NCI-H524 treated with DMSO at 0.1 percent for 48 hours (cell line): ENCODE measurements around the gene WNT11.

Experiments used
- DNase-seq: peaks from one replicate; lab custom pipeline; 2025; lab: John Stamatoyannopoulos, UW

The WNT11 gene

GRCh38 chr11:76174330-76174729 is 32.0 kb downstream of the WNT11 start:
- no peak for DNase-seq

DNA sequence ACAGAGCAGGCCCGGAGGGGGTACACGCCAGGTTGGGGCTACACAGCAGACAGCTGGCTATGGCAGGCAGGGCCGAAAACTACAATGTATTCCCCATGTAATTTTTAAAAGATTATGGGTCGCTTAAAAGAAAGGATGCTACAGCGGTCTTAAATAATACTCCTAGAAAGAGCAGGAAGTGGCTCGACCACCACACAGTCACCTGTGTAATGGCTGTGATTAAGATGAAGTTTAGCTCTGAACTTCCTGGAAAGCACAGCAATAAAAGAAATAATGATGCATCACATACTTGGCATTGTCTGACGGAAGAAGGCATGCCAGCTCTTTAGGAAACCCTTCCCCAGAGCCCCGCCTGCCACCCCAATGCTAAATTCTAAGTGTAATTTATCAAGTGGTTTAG is 32.6 kb downstream of the WNT11 start:
- DNase-seq = no peak

- peak; percentile 51 for DNase-seq
Observed at GRCh38 chr11:76172583-76172982, 33.7 kb downstream of the WNT11 start.

GRCh38 chr11:76170468-76170867 is 35.8 kb downstream of the WNT11 start:
- DNase-seq = no peak

GRCh38 chr11:76169473-76169896 is 36.8 kb downstream of the WNT11 start:
- DNase-seq = no peak

DNA sequence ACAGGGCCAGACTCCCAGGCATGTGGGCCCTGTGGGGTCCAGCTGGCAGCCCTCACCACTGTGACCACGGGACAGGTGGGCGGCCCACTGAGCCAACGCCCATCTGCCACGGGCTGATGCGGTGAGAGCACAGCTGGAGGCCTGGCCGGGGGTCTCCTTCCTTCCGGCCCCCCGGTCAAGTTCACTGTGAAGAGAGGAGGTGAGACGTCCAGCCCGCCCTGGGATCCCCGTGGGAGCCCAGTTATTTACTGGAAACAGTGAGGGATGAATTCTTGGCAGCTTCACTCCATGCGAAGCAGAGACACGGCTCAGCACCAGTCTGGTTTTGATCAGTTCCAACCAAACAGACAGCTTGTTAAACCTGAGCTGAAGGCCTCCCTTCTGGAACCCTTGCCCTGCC is 38.7 kb downstream of the WNT11 start:
- DNase-seq = no peak

- no peak for DNase-seq
Observed at GRCh38 chr11:76166314-76166713, 40.0 kb downstream of the WNT11 start.

DNA sequence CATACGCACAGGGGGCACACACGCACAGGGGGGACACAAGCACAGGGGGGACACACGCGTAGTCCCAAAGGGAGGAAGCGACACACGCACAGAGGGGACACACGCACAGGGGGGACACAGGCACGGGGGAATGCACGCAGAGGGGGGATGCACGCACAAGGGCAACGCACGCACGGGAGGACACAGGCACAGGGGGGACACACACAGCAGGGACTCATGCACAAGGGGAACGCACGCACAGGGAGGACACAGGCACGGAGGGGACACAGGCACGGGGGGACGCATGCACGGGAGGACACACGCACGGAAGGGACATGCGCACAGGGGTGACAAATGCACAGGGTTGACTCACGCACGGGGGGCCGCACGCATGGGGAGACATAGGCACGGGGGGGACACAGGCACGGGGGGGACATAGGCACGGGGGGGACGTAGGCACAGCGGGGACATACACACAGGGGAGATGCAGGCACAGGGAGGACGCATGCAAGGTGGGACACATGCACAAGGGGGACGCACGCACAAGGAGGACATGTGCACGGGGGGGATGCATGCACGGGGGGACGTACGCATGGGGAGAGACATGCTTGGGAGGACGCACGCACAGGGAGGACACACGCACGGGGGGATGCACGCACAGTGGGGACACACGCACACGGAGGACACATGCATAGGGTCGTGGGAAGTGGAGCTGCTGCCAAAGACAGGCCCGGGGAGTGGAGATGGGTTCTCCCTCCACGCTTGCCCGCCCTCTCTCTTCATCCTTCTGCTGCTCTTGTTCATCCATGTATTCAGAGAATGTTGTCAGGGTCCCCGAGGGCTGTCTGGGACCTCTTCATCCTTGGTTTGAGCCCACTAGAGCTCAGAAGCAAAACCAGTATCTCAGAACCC is 41.2 kb downstream of the WNT11 start:
- no peak for DNase-seq

DNA sequence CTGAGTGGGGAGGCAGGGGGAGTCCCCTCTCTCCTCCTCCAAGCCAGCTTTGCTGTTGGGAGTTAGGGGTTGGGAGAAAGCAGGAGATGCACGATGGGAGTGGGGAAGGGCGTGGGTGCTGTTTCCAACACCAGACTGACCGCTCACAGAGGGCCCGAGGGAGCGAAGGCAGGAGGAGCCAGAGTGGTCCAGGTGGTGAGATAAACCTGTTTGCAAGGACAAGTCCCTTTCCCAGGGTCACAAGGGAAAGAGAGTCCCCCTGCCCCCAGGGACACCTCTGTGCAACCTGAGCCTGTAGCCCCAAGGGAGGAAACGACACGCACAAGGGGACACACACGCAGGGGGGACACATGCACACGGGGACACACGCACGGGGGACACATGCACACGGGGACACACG is 42.2 kb downstream of the WNT11 start:
- no peak for DNase-seq

DNA sequence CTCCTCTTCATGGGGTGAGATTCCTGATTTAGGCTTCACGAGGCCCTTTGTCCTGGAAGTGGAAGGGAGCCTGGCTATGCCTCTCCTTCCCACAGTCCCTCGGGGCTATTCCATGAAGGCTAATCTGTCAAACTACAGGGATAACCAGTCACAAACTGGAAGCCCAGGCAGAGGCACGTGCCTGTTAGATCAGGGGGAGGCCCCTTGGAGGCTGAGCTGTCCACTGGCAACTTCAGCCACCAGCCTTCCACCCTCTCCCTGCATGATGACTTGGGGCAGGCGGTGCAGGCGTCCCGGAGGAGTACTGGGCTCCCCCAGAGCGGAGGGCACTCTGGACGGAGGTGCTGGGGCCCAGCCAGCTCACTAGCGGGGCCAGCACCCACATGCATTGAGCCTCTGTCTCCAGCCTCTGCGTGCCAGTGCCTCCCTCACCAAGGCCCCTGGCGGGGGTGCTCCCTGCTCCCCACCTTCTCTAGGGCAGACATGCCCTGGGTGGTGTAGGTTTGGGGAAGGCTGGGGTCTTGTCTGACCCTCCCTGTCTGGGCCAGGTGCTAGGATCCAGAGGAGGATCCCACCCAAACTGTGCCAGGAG is 42.9 kb downstream of the WNT11 start:
- DNase-seq = no peak

DNA sequence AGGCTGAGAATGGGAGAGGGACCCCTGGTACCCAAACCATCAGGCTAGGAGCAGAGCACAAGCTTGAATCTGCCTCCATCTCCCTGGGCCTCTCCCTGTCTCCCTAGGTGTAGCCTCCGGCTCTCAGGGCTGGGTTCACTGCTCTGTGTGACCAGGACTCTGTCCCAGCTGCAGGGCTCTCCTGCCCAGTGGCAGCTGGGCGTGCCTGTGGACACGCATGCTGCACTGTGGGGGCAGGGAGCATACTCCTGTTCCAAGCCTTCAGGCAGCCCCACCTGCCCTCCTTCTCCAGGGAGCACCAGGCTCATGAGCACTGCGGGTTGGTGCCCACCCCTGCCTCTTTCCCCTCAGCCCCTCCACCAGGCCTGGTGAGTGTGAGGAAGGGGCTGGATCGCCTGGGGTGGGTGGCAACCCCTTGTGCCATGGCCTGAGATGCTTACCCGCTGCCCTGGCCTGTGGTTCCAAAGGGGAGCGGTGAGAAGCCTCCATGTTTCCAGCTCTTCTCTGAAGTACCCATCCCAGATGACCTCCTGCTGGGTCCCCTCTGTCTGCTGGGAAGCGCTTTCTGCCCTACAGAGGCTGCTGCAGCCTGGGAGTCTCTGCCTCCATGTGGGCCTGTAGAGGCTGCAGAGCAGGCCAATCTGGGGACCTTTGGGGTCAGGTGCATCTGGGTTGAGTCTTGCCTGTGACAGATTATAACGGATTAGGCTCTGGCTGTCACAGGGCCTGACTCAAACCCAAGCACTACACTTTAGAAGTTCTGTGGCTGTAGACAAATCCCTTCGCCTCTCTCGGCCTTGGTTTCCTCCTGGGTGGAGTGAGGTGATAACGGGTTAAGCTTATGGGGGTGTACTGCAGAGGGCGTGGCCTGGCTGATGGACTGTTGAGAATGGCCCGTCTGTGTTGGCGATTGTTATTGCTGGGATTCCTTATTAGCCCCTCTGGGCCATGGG is 43.7 kb downstream of the WNT11 start:
- no peak for DNase-seq

GRCh38 chr11:76161261-76161961 is 44.9 kb downstream of the WNT11 start:
- DNase-seq = peak; percentile 23

- no peak for DNase-seq
Observed at GRCh38 chr11:76160856-76161255, 45.4 kb downstream of the WNT11 start.

DNA sequence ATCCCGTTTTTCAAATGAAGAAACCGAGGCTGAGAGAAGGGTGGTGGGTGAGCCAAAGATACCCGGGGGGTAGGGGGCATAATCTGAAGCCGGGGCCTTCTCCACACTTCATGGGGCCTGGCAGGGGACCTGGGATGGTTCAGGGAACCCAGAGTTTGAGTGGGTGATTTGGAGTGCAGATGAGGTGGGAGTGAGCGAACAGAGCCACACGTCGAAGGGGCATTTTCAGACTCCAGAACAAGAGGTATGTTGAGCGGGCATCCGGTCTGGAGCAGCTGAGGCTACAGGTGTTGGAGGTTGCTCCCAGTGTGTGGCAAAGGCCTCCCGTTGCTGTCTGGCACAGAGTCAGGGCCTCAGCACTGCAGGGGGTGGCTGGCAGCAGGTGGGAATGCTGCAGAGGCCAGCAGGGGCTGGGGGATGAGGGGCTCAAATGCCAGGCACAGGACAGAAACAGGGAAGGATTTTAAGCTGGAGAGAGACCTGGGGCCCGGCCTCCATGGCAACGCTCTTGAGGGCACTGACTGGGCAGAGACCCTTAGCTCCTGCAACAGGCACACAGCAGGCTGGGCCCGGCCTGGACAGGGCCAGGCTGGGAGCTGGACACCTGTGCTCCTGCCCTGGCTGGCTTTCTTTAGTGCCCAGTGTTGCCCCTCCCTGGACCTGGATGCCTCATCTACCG is 46.2 kb downstream of the WNT11 start:
- peak; percentile 49 for DNase-seq

DNA sequence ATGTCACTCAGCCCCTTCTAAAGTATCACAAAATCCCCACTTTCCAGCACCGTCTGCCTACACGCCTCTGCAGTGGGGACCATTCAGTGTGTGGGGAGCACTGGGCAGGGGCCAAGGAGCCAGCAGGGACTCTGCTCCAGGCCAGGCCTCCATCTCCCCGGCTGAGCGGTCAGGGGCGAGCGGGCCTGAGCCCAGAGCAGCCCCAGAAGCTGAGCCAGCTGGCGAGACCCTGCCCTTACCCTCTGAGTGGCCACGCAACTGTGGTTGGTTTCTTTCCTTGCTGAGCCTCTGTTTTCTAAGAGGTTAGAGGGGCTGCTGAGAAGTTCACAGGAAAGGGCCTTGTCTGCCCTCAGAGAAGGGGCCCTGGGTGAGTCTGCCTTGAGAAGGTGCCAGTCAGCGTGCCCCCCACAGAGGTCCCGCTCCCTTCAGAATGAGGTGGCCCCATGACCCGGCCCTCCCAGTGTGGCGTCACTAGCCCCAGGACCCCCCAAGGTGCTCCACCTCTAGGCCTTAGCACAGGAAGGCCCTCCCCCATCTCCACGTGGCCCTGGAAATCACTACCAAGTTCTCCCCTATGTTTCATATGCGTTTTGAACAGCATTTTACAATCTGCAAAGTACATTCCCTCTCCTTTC is 46.9 kb downstream of the WNT11 start:
- no peak for DNase-seq

DNA sequence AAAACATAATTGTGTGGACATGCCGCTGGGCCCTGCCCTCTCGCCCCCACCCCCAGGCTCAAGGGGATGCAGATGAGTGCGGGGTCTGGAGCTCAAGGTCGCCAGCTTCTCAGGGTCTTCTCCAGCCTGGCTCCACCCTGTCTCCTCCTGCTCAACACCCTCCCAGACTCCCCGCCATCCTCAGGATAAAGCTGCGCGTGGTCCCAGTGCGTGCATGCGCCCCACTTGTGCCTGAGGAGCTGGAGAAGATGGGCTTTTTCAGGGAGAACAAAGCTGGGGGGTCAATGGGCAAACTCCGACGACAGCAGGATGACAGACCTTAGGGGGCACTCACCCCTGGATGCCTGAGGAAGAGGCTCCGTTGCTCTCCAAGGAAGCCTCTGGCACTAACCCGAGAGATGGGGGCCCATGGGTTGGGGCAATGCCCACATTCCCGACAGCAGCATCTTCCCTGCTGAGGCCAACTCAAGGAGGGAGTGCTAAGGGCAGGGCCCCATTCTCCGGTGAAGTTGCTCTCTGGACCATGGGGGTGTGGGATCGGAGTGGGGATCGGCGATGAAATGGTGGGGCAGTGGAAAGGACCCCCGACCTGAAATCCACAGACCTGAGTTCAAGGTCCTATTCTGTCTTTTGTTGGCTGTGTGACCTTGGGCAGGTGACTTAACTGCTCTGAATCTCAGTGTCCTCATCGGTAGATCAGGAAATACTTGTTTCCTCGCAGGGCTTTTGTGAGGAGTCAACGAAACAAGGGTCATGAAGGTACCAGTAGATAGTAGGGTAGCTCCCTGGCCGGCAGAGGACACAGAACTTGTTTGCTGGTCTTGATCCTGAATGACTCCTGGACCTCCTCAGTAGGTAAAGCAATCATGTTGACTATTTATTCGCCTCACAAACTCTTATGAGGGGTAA is 47.7 kb downstream of the WNT11 start:
- DNase-seq = no peak

DNA sequence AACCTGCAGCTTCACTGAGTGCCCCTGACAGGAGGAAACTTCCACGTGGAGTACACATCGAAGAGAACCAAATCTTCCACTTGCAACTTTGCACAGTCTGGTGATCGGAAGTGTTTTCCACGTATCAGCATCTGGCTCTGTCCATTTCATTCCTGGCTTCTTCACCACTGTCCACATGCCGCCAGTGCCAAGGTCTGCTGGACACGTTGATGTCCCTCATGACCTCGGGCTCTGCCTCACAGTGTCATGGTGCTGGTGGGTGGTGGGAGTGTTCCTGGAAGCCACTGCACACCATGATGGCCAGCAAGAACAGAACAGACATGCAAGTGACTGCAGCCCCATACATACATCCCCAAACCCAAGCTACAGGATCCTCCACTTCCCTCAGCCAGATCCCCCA is 48.4 kb downstream of the WNT11 start:
- DNase-seq = no peak

DNA sequence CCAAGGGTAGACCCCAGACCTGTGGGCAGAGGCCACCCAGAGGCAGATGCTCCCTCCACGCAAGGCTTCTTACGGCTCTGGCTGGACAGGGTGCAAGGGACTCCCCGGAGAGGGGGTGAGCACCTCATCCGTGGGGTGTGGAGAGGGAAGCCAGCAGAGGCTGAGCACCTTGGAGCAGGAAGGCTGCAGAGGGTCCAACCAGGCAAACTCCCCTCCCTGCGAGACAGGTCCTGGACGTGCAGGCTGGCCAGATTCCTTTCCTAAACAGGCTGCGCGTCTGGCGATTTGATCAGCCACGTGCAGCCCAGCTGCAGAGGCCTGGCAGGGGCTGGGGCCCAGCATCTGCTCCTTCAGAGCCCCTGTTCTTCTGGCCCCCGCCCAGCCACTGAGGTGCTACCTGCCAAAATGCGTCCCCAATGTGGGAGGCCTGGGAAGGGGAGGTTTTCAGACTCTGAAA is 49.3 kb downstream of the WNT11 start:
- DNase-seq = no peak

- no peak for DNase-seq
Observed at GRCh38 chr11:76155500-76156227, 50.6 kb downstream of the WNT11 start.
